H1 (cell line): ENCODE measurements around the gene ASF1B. TPM values are rescaled to one million over a fixed set of nuclear protein-coding genes. Genes with fewer than 3 reads are reported as not detected.

Source experiments
- RNF2 ChIP-seq: fragments of 200-900, 300-1000 bp; sonication (generic); IDR thresholded peaks from 2 replicates; pipeline ENCODE4 v1.7.1; 2016; ENCODE audit warnings: borderline replicate concordance, low read depth, mild to moderate bottlenecking, antibody characterized with exemption, low read length; ENCODE audit not compliant: poor library complexity, severe bottlenecking; ENCODE audit errors: missing control alignments
- polyA plus RNA-seq, 7 experiments: library from polyadenylated mRNA; depleted of rRNA in 3 of 7; stranded (reverse) in 5 of 7; unstranded in 2 of 7; fragments of >200 nt in 5 of 7; fragments of 200-250 nt in 2 of 7; gene quantifications; 1 replicate in 5 of 7; 2 replicates in 1 of 7; 4 replicates in 1 of 7; pipeline versions ENCODE4 v1.2.1 to v1.2.3, GENCODE V29; 2011 to 2013; ENCODE audit warnings: missing spikeins in 2 of 7, mixed read lengths in 2 of 7
- total RNA-seq: library from RNA; stranded (reverse); fragmentation: NEBNext Ultra II Directional; extraction: Animal tissue kit (Norgen Biotek cat#: 25700); gene quantifications from 2 replicates; pipeline ENCODE4 v1.2.1, GENCODE V29; 2021

ASF1B gene
- total and polyA plus RNA-seq, 2 of the 8 experiments (the other 6 are each of a cell fraction or from before 2014, with no cell fraction given) = 32.6 to 59.2 TPM

GRCh38 chr19:14089662-14090508, 46.5 kb downstream of the ASF1B start (continued):
- no peak for TF ChIP-seq RNF2
- TF ChIP-seq, all 59 proteins: peak for 3
